H1 (cell line): ENCODE measurements around the gene SPATA16. TPM values are rescaled to one million over a fixed set of nuclear protein-coding genes. Genes with fewer than 3 reads are reported as not detected.

Source experiments
- CTCF ChIA-PET: fragments of 300-600 bp; sonication (Branson Sonifier 250); formaldehyde crosslinking; loops from one replicate; lab custom pipeline; 2021; ENCODE audit not compliant: partially characterized antibody; lab: Charles Lee
- POLR2A ChIA-PET: fragments of 300-600 bp; sonication (Branson Sonifier 250); formaldehyde crosslinking; loops from one replicate; lab custom pipeline; 2021; ENCODE audit warnings: inconsistent platforms; ENCODE audit not compliant: partially characterized antibody; lab: Charles Lee
- DNase-seq, 2 experiments: peaks; one replicate each; pipeline versions ENCODE4 v3.0.0 to v3.0.0-alpha.2; 2010 to 2022; ENCODE audit warnings: low spot score in 2 of 2, low read depth in 1 of 2, mixed read lengths in 1 of 2
- FAIRE-seq: peaks from 2 replicates; lab custom pipeline; 2011; peaks lifted over from hg19 to GRCh38; lab: Jason Lieb, UNC
- H2AFZ ChIP-seq: 2 replicates; pipeline ENCODE4 v1.8.1; 2012; ENCODE audit warnings: low read length, inconsistent platforms
- H2AK5ac ChIP-seq: 2 replicates; pipeline ENCODE4 v1.6.1; 2013; ENCODE audit warnings: low read depth, low read length
- H2BK120ac ChIP-seq: replicated peaks from 2 replicates; pipeline ENCODE3; 2013; ENCODE audit warnings: low read depth, low read length, inconsistent platforms
- H2BK12ac ChIP-seq: 2 replicates; pipeline ENCODE4 v1.6.1; 2013; ENCODE audit warnings: low read depth, low read length
- H2BK15ac ChIP-seq: 2 replicates; pipeline ENCODE4 v1.6.1; 2013; ENCODE audit warnings: low read length
- H2BK20ac ChIP-seq: 2 replicates; pipeline ENCODE4 v1.6.1; 2013; ENCODE audit warnings: low read length
- H2BK5ac ChIP-seq: 2 replicates; pipeline ENCODE4 v1.6.1; 2013; ENCODE audit warnings: low read depth, low read length
- H3K14ac ChIP-seq: 2 replicates; pipeline ENCODE4 v1.6.1; 2013; ENCODE audit warnings: inconsistent platforms; ENCODE audit not compliant: insufficient read length
- H3K18ac ChIP-seq: 2 replicates; pipeline ENCODE4 v1.6.1; 2013; ENCODE audit warnings: low read length; ENCODE audit errors: extremely low read depth
- H3K23ac ChIP-seq: 2 replicates; pipeline ENCODE4 v1.6.1; 2013; ENCODE audit warnings: inconsistent platforms; ENCODE audit not compliant: insufficient read length
- H3K23me2 ChIP-seq: 2 replicates; pipeline ENCODE4 v1.6.1; 2013; ENCODE audit warnings: low read depth, low read length
- H3K27ac ChIP-seq: 2 replicates; pipeline ENCODE4 v1.6.1; 2011; ENCODE audit warnings: low read depth, low read length, inconsistent platforms
- H3K27me3 ChIP-seq, 4 experiments: replicated peaks in 1 of 4; 1 replicate in 1 of 4; 2 replicates in 3 of 4; pipeline versions ENCODE4 v1.6.1 to v1.8.1; 2011 to 2013; ENCODE audit warnings: low read length in 3 of 4, mild to moderate bottlenecking in 3 of 4, inconsistent platforms in 2 of 4, mixed read lengths in 2 of 4, moderate library complexity in 1 of 4; ENCODE audit not compliant: control insufficient read depth in 3 of 4, insufficient read depth in 3 of 4; ENCODE audit errors: extremely low read depth in 1 of 4
- H3K36me3 ChIP-seq, 4 experiments: 2 replicates each; pipeline versions ENCODE4 v1.6.1 to v1.8.1; 2011 to 2013; ENCODE audit warnings: mild to moderate bottlenecking in 4 of 4, low read length in 3 of 4, moderate library complexity in 2 of 4, control low read depth in 1 of 4, inconsistent platforms in 1 of 4; ENCODE audit not compliant: insufficient read depth in 4 of 4, control insufficient read depth in 2 of 4
- H3K4ac ChIP-seq: replicated peaks from 2 replicates; pipeline ENCODE3; 2013; ENCODE audit warnings: low read length, low read depth, mixed read lengths, inconsistent platforms; ENCODE audit not compliant: insufficient read length
- H3K4me1 ChIP-seq, 4 experiments: replicated peaks in 1 of 4; 1 replicate in 1 of 4; 2 replicates in 3 of 4; pipeline versions ENCODE4 v1.6.1 to v1.8.1; 2011 to 2013; ENCODE audit warnings: low read length in 3 of 4, inconsistent platforms in 2 of 4, mixed read lengths in 1 of 4; ENCODE audit not compliant: insufficient read depth in 4 of 4, control insufficient read depth in 3 of 4
- H3K4me2 ChIP-seq, 2 experiments: 2 replicates each; pipeline versions ENCODE4 v1.6.1 to v1.8.1; 2011 to 2013; ENCODE audit warnings: low read depth in 2 of 2, low read length in 2 of 2, control low read depth in 1 of 2, inconsistent platforms in 1 of 2, mild to moderate bottlenecking in 1 of 2; ENCODE audit not compliant: insufficient read depth in 1 of 2
- H3K4me3 ChIP-seq, 4 experiments: fragments of 200-600, 300-600 bp in 1 of 4; sonication (generic), shearing (Covaris generic), sonication (Bioruptor Twin) in 1 of 4; 2 replicates each; pipeline versions ENCODE4 v1.5.1 to v1.8.1; 2011 to 2016; ENCODE audit warnings: low read length in 4 of 4, low read depth in 3 of 4, control low read depth in 2 of 4, inconsistent platforms in 2 of 4, mild to moderate bottlenecking in 2 of 4, mixed read lengths in 1 of 4, moderate library complexity in 1 of 4; ENCODE audit not compliant: insufficient read depth in 2 of 4; ENCODE audit errors: extremely low read depth in 1 of 4
- H3K56ac ChIP-seq: replicated peaks from 2 replicates; pipeline ENCODE3; 2013; ENCODE audit warnings: low read depth, mild to moderate bottlenecking, mixed read lengths, low read length, inconsistent platforms; ENCODE audit not compliant: insufficient read length
- H3K79me1 ChIP-seq: 2 replicates; pipeline ENCODE4 v1.6.1; 2013; ENCODE audit warnings: low read depth, low read length, control low read depth
- H3K79me2 ChIP-seq, 2 experiments: 2 replicates each; pipeline versions ENCODE4 v1.6.1 to v1.8.1; 2012 to 2013; ENCODE audit warnings: low read length in 2 of 2, mild to moderate bottlenecking in 2 of 2, inconsistent platforms in 1 of 2; ENCODE audit not compliant: insufficient read depth in 2 of 2, control insufficient read depth in 1 of 2
- H3K9ac ChIP-seq, 4 experiments: replicated peaks in 1 of 4; 1 replicate in 1 of 4; 2 replicates in 3 of 4; pipeline versions ENCODE4 v1.6.1 to v1.8.1; 2011 to 2013; ENCODE audit warnings: low read depth in 3 of 4, low read length in 3 of 4, control low read depth in 2 of 4, mild to moderate bottlenecking in 2 of 4, moderate library complexity in 2 of 4, inconsistent platforms in 1 of 4; ENCODE audit errors: extremely low read depth in 1 of 4
- H3K9me3 ChIP-seq, 2 experiments: 2 replicates each; pipeline versions ENCODE4 v1.6.1 to v1.8.1; 2012 to 2013; ENCODE audit warnings: mild to moderate bottlenecking in 2 of 2, moderate library complexity in 2 of 2, control low read depth in 1 of 2, inconsistent platforms in 1 of 2, low read depth in 1 of 2, low read length in 1 of 2, mixed read lengths in 1 of 2; ENCODE audit not compliant: insufficient read depth in 2 of 2
- H4K20me1 ChIP-seq, 2 experiments: replicated peaks in 1 of 2; 2 replicates each; pipeline versions ENCODE3 to v1.8.1; 2011 to 2013; ENCODE audit warnings: inconsistent platforms in 2 of 2, low read length in 2 of 2, mild to moderate bottlenecking in 1 of 2; ENCODE audit not compliant: insufficient read depth in 2 of 2, control insufficient read depth in 1 of 2
- H4K5ac ChIP-seq: 2 replicates; pipeline ENCODE4 v1.6.1; 2013; ENCODE audit warnings: low read length, low read depth, mixed read lengths, inconsistent platforms; ENCODE audit not compliant: insufficient read length
- H4K8ac ChIP-seq: 2 replicates; pipeline ENCODE4 v1.8.0; 2013; ENCODE audit warnings: mild to moderate bottlenecking, moderate library complexity, low read length, inconsistent platforms; ENCODE audit not compliant: insufficient read depth; ENCODE audit errors: extremely low read depth
- H4K91ac ChIP-seq: replicated peaks from 2 replicates; pipeline ENCODE3; 2013; ENCODE audit warnings: low read length, mixed read lengths, inconsistent platforms; ENCODE audit not compliant: insufficient read length
- BRCA1 ChIP-seq: IDR thresholded peaks from 2 replicates; pipeline ENCODE4 v1.6.1; 2012; ENCODE audit warnings: low read depth, low read length, improper control_type of control experiment
- CHD2 ChIP-seq: IDR thresholded peaks from 2 replicates; pipeline ENCODE4 v1.6.1; 2012; ENCODE audit warnings: low read length, improper control_type of control experiment
- EP300 ChIP-seq, 2 experiments: IDR thresholded peaks; 1 replicate in 1 of 2; 2 replicates in 1 of 2; pipeline ENCODE4 v1.6.1; 2011 to 2012; ENCODE audit warnings: low read depth in 2 of 2, low read length in 2 of 2, mild to moderate bottlenecking in 2 of 2, borderline replicate concordance in 1 of 2, inconsistent platforms in 1 of 2, moderate library complexity in 1 of 2
- KDM4A ChIP-seq: IDR thresholded peaks from one replicate; pipeline ENCODE4 v1.7.1; 2012; ENCODE audit warnings: low read depth, mild to moderate bottlenecking, moderate library complexity, low read length, inconsistent platforms; ENCODE audit not compliant: severe bottlenecking
- KDM5A ChIP-seq: fragments of 200-600 bp; IDR thresholded peaks from 2 replicates; pipeline ENCODE4 v1.7.1; 2012; ENCODE audit warnings: mild to moderate bottlenecking, low read length, inconsistent platforms, mixed read lengths
- NRF1 ChIP-seq: IDR thresholded peaks from 2 replicates; pipeline ENCODE4 v1.6.1; 2011; ENCODE audit warnings: mild to moderate bottlenecking, low read depth, low read length, improper control_type of control experiment
- PHF8 ChIP-seq: fragments of 200-600 bp; sonication (generic); conservative IDR thresholded peaks from 2 replicates; pipeline ENCODE4 v1.7.1; 2012; ENCODE audit warnings: low read depth, mild to moderate bottlenecking, inconsistent platforms, low read length, moderate library complexity
- POLR2AphosphoS5 ChIP-seq: IDR thresholded peaks from 2 replicates; pipeline ENCODE4 v1.6.1; 2011; ENCODE audit warnings: low read depth, low read length
- RAD21 ChIP-seq, 2 experiments: IDR thresholded peaks in 1 of 2; conservative IDR thresholded peaks in 1 of 2; 2 replicates each; pipeline ENCODE4 v1.6.1; 2011; ENCODE audit warnings: low read depth in 2 of 2, low read length in 2 of 2, improper control_type of control experiment in 1 of 2, inconsistent platforms in 1 of 2, mild to moderate bottlenecking in 1 of 2, moderate library complexity in 1 of 2
- RBBP5 ChIP-seq: IDR thresholded peaks from 2 replicates; pipeline ENCODE4 v1.7.1; 2012; ENCODE audit warnings: low read depth, mild to moderate bottlenecking, inconsistent platforms, low read length, moderate library complexity, borderline replicate concordance
- SP1 ChIP-seq: IDR thresholded peaks from 2 replicates; pipeline ENCODE4 v1.6.1; 2011; ENCODE audit warnings: low read depth, low read length
- SP4 ChIP-seq: IDR thresholded peaks from 2 replicates; pipeline ENCODE4 v1.6.1; 2012; ENCODE audit warnings: low read length, inconsistent platforms
- SUZ12 ChIP-seq: fragments of 200-600 bp; sonication (generic); IDR thresholded peaks from 2 replicates; pipeline ENCODE4 v1.6.1; 2012; ENCODE audit warnings: mild to moderate bottlenecking, inconsistent platforms, low read length, moderate library complexity, mixed read lengths
- TCF12 ChIP-seq: IDR thresholded peaks from 2 replicates; pipeline ENCODE4 v1.6.1; 2011; ENCODE audit warnings: low read depth, mild to moderate bottlenecking, low read length
- TEAD4 ChIP-seq: IDR thresholded peaks from 2 replicates; pipeline ENCODE4 v1.6.1; 2012; ENCODE audit warnings: low read depth, low read length, inconsistent platforms, mixed read lengths
- YY1 ChIP-seq: IDR thresholded peaks from 2 replicates; pipeline ENCODE4 v1.6.1; 2011; ENCODE audit warnings: low read depth, mild to moderate bottlenecking, low read length
- WGBS, 2 experiments: shearing (Covaris generic) in 1 of 2; methylation state at CpG; one replicate each; pipeline versions ENCODE4 v1.1.6 to v1.1.7; 2013 to 2015; ENCODE audit warnings: low lambda C conversion rate in 2 of 2, mixed read lengths in 2 of 2, inconsistent platforms in 1 of 2, low coverage in 1 of 2, missing lambda C conversion rate in 1 of 2; ENCODE audit not compliant: insufficient replicate concordance in 2 of 2, insufficient coverage in 1 of 2, insufficient read length in 1 of 2; ENCODE audit errors: extremely low coverage in 1 of 2, missing lambda C conversion rate in 1 of 2; 5-methylcytosine and 5-hydroxymethylcytosine counted together
- polyA plus RNA-seq, 7 experiments: library from polyadenylated mRNA; depleted of rRNA in 3 of 7; stranded (reverse) in 5 of 7; unstranded in 2 of 7; fragments of >200 nt in 5 of 7; fragments of 200-250 nt in 2 of 7; gene quantifications; 1 replicate in 5 of 7; 2 replicates in 1 of 7; 4 replicates in 1 of 7; pipeline versions ENCODE4 v1.2.1 to v1.2.3, GENCODE V29; 2011 to 2013; ENCODE audit warnings: missing spikeins in 2 of 7, mixed read lengths in 2 of 7
- total RNA-seq: library from RNA; stranded (reverse); fragmentation: NEBNext Ultra II Directional; extraction: Animal tissue kit (Norgen Biotek cat#: 25700); gene quantifications from 2 replicates; pipeline ENCODE4 v1.2.1, GENCODE V29; 2021

The SPATA16 gene
- total and polyA plus RNA-seq, 2 of the 8 experiments (the other 6 are each of a cell fraction or from before 2014, with no cell fraction given), result 0.05 to 2.7 TPM

DNA sequence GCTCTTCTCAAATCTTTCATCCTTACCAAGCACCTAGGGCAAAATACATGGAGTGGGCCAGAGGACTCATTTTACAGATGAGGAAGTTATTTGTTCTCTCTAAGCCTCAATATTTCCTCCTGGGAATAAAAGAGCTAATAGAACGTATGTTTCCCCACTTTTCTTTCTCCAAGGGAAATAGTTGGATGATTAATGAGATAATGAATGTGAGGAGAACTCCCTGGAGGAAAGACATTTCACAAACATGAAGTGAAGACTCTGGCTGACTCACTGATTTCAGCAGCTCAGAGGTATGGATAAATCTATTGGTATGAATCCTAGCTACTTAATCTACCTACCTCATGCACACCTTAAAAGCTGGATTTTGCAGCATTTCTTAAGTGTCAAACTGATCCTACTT is 292.1 kb downstream of the SPATA16 start:
- Histone ChIP-seq H3K9ac (no peak overlapping the region), H2BK12ac (no peak overlapping the region), H3K56ac (no peak overlapping the region), H3K36me3 (no peaks in the 10 kb centered on the region), H3K18ac (no peak overlapping the region), H3K27me3 (no peaks in the 10 kb centered on the region), H4K20me1 (no peaks in the 10 kb centered on the region), H2AFZ (no peak overlapping the region), H3K23ac (no peak overlapping the region), H2BK120ac (no peak overlapping the region), H3K14ac (no peak overlapping the region), H3K79me1 (no peaks in the 10 kb centered on the region), H2AK5ac (no peak overlapping the region), H3K79me2 (no peaks in the 10 kb centered on the region), H4K8ac (no peak overlapping the region), H4K91ac (no peak overlapping the region), H2BK20ac (no peak overlapping the region), H3K4me2 (no peak overlapping the region), H3K23me2 (no peaks in the 10 kb centered on the region), H3K9me3 (no peaks in the 10 kb centered on the region), H2BK5ac (no peak overlapping the region), H3K27ac (no peak overlapping the region), H3K4me3 (no peak overlapping the region), H2BK15ac (no peak overlapping the region), H4K5ac (no peak overlapping the region), H3K4me1 (peaks cover 0 to 13% (median 7%) of the 10 kb centered on the region in 4 experiments; a peak in 4 of 7 replicates), H3K4ac (no peak overlapping the region)
- WGBS, 2 experiments, result 84% methylated on average over 1 of the region's 1 CpG; no CpG with 5 or more reads in 1 of the 2 experiments
- ChIA-PET POLR2A (no interaction called here), CTCF (interaction anchor here (0.5 to 1.8 kb wide), 5 partner anchors 13 to 541 kb away, joined by 3 to 6 read pairs (median 3); no protein-coding TSS in a partner anchor)
- DNase-seq (no peak), FAIRE-seq (no peak)
- TF ChIP-seq SP1 (no peak), NRF1 (no peak), BRCA1 (no peak), SUZ12 (no peak), POLR2AphosphoS5 (no peak), RBBP5 (no peak), EP300 (IDR thresholded peaks at IDR 0.05; ENCODE audit: borderline replicate concordance in 1 of 2, low read depth in 2 of 2, low read length in 2 of 2) (no peak), TCF12 (no peak), KDM5A (no peak), KDM4A (no peak), TEAD4 (no peak), CHD2 (no peak), SP4 (no peak), YY1 (no peak), PHF8 (no peak), RAD21 (IDR thresholded peaks at IDR 0.05 in 1 of 2, conservative IDR thresholded peaks at IDR 0.05 in 1 of 2; ENCODE audit: low read depth in 2 of 2, low read length in 2 of 2) (no peak)
